Astrocyte (in vitro differentiated cells and primary cell): ENCODE data around the gene IFIH1. TPM values are rescaled to one million over a fixed set of nuclear protein-coding genes. Genes with fewer than 3 reads are reported as not detected.

ENCODE experiments used
- DNase-seq: peaks from one replicate; pipeline ENCODE4 v3.0.0-alpha.2; 2010; ENCODE audit warnings: low read depth
- FAIRE-seq: peaks from 2 replicates; lab custom pipeline; 2011; peaks lifted over from hg19 to GRCh38; lab: Jason Lieb, UNC
- H2AFZ ChIP-seq: 2 replicates; pipeline ENCODE4 v1.6.0; 2012; ENCODE audit warnings: low read depth, low read length, inconsistent platforms
- H3K27ac ChIP-seq: 2 replicates; pipeline ENCODE4 v1.5.1; 2011; ENCODE audit warnings: low read depth, low read length, inconsistent platforms
- H3K27me3 ChIP-seq: 2 replicates; pipeline ENCODE4 v1.6.0; 2011; ENCODE audit warnings: low read length, inconsistent platforms; ENCODE audit not compliant: insufficient read depth
- H3K36me3 ChIP-seq: 2 replicates; pipeline ENCODE4 v1.5.1; 2011; ENCODE audit warnings: low read length, inconsistent platforms; ENCODE audit not compliant: insufficient read depth
- H3K4me1 ChIP-seq: 2 replicates; pipeline ENCODE4 v1.5.1; 2011; ENCODE audit warnings: low read length, inconsistent platforms; ENCODE audit not compliant: insufficient read depth
- H3K4me2 ChIP-seq: 2 replicates; pipeline ENCODE4 v1.6.0; 2012; ENCODE audit warnings: low read length, inconsistent platforms
- H3K4me3 ChIP-seq: 2 replicates; pipeline ENCODE4 v1.5.1; 2011; ENCODE audit warnings: low read depth, mild to moderate bottlenecking, low read length, inconsistent platforms; ENCODE audit not compliant: insufficient read depth
- H3K79me2 ChIP-seq: 2 replicates; pipeline ENCODE4 v1.6.0; 2012; ENCODE audit warnings: mild to moderate bottlenecking, low read length, inconsistent platforms; ENCODE audit not compliant: insufficient read depth
- H3K9ac ChIP-seq: 2 replicates; pipeline ENCODE4 v1.6.0; 2012; ENCODE audit warnings: mild to moderate bottlenecking, low read length, inconsistent platforms
- H3K9me3 ChIP-seq: 2 replicates; pipeline ENCODE4 v1.5.1; 2012; ENCODE audit warnings: low read depth, mild to moderate bottlenecking, low read length, inconsistent platforms; ENCODE audit not compliant: insufficient read depth
- H4K20me1 ChIP-seq: 2 replicates; pipeline ENCODE4 v1.6.0; 2012; ENCODE audit warnings: low read length, inconsistent platforms; ENCODE audit not compliant: insufficient read depth
- H3K27ac Mint-ChIP-seq: one replicate; pipeline ENCODE4 v1.8.0; 2021; ENCODE audit warnings: mild to moderate bottlenecking, mixed read lengths; ENCODE audit not compliant: unreplicated experiment
- H3K27me3 Mint-ChIP-seq: one replicate; pipeline ENCODE4 v1.8.0; 2021; ENCODE audit warnings: low read depth, mixed read lengths; ENCODE audit not compliant: unreplicated experiment
- H3K36me3 Mint-ChIP-seq: one replicate; pipeline ENCODE4 v1.8.0; 2021; ENCODE audit warnings: low read depth, mixed read lengths; ENCODE audit not compliant: unreplicated experiment
- H3K4me1 Mint-ChIP-seq: one replicate; pipeline ENCODE4 v1.8.0; 2021; ENCODE audit warnings: low read depth, mixed read lengths; ENCODE audit not compliant: unreplicated experiment
- H3K4me3 Mint-ChIP-seq: one replicate; pipeline ENCODE4 v1.8.0; 2021; ENCODE audit warnings: mild to moderate bottlenecking, moderate library complexity, mixed read lengths; ENCODE audit not compliant: unreplicated experiment
- H3K9me3 Mint-ChIP-seq: one replicate; pipeline ENCODE4 v1.8.0; 2021; ENCODE audit warnings: mild to moderate bottlenecking, mixed read lengths; ENCODE audit not compliant: unreplicated experiment
- EZH2 ChIP-seq: IDR thresholded peaks from 2 replicates; pipeline ENCODE4 v1.6.1; 2012; ENCODE audit warnings: mild to moderate bottlenecking, low read length, inconsistent platforms; ENCODE audit not compliant: insufficient read depth
- total RNA-seq: library from RNA; stranded (reverse); gene quantifications from 2 replicates; pipeline ENCODE4 v1.2.1, GENCODE V29; 2021
- TF ChIP-seq, protein P1 (sequence below): IDR thresholded peaks from 2 replicates; pipeline ENCODE4 v1.5.1; 2011; ENCODE audit warnings: low read depth, mild to moderate bottlenecking, inconsistent platforms, low read length, moderate library complexity; ENCODE audit not compliant: insufficient read depth

The IFIH1 gene
- total RNA-seq, 1 donor from 2014 or later: 62.3 TPM

- peaks cover 4% of the 10 kb centered on the region for H3K36me3 Mint-ChIP-seq
- FAIRE-seq: no peak
- H3K9me3 ChIP-seq: no peaks in the 10 kb centered on the region
- H3K4me1 ChIP-seq: peaks cover 4% of the 10 kb centered on the region
- H3K4me1 Mint-ChIP-seq: peaks cover 22% of the 10 kb centered on the region
- TF ChIP-seq EZH2: no peak
- TF ChIP-seq, protein P1, sequence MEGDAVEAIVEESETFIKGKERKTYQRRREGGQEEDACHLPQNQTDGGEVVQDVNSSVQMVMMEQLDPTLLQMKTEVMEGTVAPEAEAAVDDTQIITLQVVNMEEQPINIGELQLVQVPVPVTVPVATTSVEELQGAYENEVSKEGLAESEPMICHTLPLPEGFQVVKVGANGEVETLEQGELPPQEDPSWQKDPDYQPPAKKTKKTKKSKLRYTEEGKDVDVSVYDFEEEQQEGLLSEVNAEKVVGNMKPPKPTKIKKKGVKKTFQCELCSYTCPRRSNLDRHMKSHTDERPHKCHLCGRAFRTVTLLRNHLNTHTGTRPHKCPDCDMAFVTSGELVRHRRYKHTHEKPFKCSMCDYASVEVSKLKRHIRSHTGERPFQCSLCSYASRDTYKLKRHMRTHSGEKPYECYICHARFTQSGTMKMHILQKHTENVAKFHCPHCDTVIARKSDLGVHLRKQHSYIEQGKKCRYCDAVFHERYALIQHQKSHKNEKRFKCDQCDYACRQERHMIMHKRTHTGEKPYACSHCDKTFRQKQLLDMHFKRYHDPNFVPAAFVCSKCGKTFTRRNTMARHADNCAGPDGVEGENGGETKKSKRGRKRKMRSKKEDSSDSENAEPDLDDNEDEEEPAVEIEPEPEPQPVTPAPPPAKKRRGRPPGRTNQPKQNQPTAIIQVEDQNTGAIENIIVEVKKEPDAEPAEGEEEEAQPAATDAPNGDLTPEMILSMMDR: no peak
- no peaks in the 10 kb centered on the region for H3K79me2 ChIP-seq
- no peaks in the 10 kb centered on the region for H3K27me3 ChIP-seq
- peak overlapping the region; percentile 82 for H3K4me3 Mint-ChIP-seq
- no peak overlapping the region for H2AFZ ChIP-seq
- H3K9me3 Mint-ChIP-seq: no peaks in the 10 kb centered on the region
- H4K20me1 ChIP-seq: no peaks in the 10 kb centered on the region
- DNase-seq: no peak
- no peak overlapping the region for H3K4me3 ChIP-seq
- H3K9ac ChIP-seq: no peak overlapping the region
- H3K4me2 ChIP-seq: no peak overlapping the region
- no peak overlapping the region for H3K27ac ChIP-seq
- H3K27ac Mint-ChIP-seq: no peak overlapping the region
- no peaks in the 10 kb centered on the region for H3K36me3 ChIP-seq
- H3K27me3 Mint-ChIP-seq: no peaks in the 10 kb centered on the region
Observed at GRCh38 chr2:162315938-162316337, 2.5 kb downstream of the IFIH1 start.

DNA sequence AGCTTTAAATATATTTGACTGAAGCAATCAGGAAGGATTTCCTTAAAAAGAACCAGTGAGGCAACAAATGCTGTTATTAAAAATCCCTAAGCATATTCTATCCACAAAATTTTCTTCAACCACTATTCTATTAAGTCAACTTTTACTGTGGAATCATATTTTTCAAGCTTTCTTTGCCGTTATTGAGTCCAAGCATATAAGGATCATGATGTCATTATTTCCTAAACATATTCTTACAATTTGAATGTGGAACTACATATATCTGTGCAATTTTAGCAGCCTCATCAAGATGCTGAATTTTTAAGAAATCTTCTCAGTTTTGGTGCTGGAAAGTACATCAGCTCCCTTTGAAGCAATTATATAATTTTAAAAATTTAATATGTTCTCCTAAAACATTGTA is 5.6 kb downstream of the IFIH1 start:
- TF ChIP-seq, protein P1: no peak
- no peak for TF ChIP-seq EZH2
- Mint-ChIP-seq H3K36me3 (peaks cover 12% of the 10 kb centered on the region), H3K4me3 (no peak overlapping the region), H3K9me3 (no peaks in the 10 kb centered on the region), H3K27ac (no peak overlapping the region), H3K4me1 (peaks cover 14% of the 10 kb centered on the region), H3K27me3 (no peaks in the 10 kb centered on the region)
- Histone ChIP-seq H4K20me1 (no peaks in the 10 kb centered on the region), H3K4me3 (no peak overlapping the region), H3K27ac (no peak overlapping the region), H2AFZ (no peak overlapping the region), H3K4me1 (peaks cover under 1% of the 10 kb centered on the region), H3K4me2 (no peak overlapping the region), H3K79me2 (no peaks in the 10 kb centered on the region), H3K9ac (no peak overlapping the region), H3K9me3 (no peaks in the 10 kb centered on the region), H3K27me3 (no peaks in the 10 kb centered on the region), H3K36me3 (no peaks in the 10 kb centered on the region)
- no peak for DNase-seq
- no peak for FAIRE-seq

DNA sequence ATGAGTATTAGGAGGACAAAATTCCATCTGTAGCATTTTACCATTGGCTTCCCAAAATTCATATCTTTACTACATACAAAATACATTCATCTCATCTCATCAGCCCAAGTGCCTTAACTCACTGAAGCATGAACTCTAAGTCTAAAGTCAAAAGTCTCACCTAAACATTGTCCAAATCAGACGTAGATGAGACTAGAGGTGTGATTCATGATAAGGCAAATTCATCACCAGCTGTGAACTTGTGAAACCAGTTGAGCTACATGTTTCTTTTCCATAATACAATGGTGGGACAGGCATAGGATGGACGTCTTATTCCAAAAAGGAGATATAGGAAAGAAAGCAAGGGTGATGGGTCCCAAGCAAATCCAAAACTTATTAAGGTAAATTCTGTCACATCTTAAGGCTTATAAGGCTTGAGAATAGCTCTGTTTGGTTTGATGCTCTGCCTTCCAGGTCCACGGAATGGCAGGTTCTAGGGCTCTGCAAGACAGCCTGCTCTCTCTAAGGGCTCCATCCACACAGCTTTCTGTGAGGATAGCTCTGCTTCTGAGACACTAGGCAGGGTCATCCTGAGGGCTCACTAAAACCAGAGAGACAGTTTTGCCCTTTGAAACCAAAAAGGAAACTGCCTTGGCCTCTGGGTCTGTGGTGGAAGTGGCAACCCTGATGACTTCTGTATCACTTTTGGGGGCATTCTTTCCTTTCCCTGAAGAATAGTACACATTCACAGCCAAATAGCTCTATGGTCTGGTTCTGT is 9.6 kb downstream of the IFIH1 start:
- no peak for DNase-seq
- no peak for FAIRE-seq

More for the DNA sequence above, 9.6 kb downstream of the IFIH1 start:
- H3K4me1 ChIP-seq: no peaks in the 10 kb centered on the region
- peaks cover 5% of the 10 kb centered on the region for H3K4me1 Mint-ChIP-seq
- H3K36me3 Mint-ChIP-seq: peaks cover 8% of the 10 kb centered on the region
- H3K4me3 ChIP-seq: no peak overlapping the region
- no peak overlapping the region for H3K9ac ChIP-seq
- H3K27me3 ChIP-seq: no peaks in the 10 kb centered on the region
- H3K9me3 ChIP-seq: no peaks in the 10 kb centered on the region
- H3K9me3 Mint-ChIP-seq: no peaks in the 10 kb centered on the region
- H3K4me2 ChIP-seq: no peak overlapping the region
- no peaks in the 10 kb centered on the region for H3K36me3 ChIP-seq
- H3K27ac ChIP-seq: no peak overlapping the region
- H3K79me2 ChIP-seq: no peaks in the 10 kb centered on the region
- no peak for TF ChIP-seq EZH2
- TF ChIP-seq, protein P1: no peak
- no peak overlapping the region for H3K27ac Mint-ChIP-seq
- H3K27me3 Mint-ChIP-seq: no peaks in the 10 kb centered on the region
- H2AFZ ChIP-seq: no peak overlapping the region
- H3K4me3 Mint-ChIP-seq: no peak overlapping the region
- no peaks in the 10 kb centered on the region for H4K20me1 ChIP-seq
